Sigmoid colon (tissue), 7 donors: Measurements from ENCODE around the gene FARP2. TPM values are rescaled to one million over a fixed set of nuclear protein-coding genes. Genes with fewer than 3 reads are reported as not detected.

Source experiments
- DNase-seq: peaks from one replicate; pipeline ENCODE4 v3.0.0-alpha.2; 2019
- H3K27ac ChIP-seq, 4 donors: fragments of 200-600 bp; sonication (generic); one replicate each; pipeline ENCODE4 v1.5.1; 2016 to 2019; ENCODE audit warnings: mild to moderate bottlenecking in 1 of 4
- H3K27me3 ChIP-seq, 3 donors: fragments of 200-600 bp; sonication (generic); one replicate each; pipeline ENCODE4 v1.5.1; 2019; ENCODE audit warnings: mild to moderate bottlenecking in 1 of 3
- H3K36me3 ChIP-seq, 4 donors: fragments of 200-600 bp; sonication (generic); one replicate each; pipeline ENCODE4 v1.5.1; 2016 to 2019
- H3K4me1 ChIP-seq, 4 donors: fragments of 200-600 bp; sonication (generic); one replicate each; pipeline ENCODE4 v1.5.1; 2017 to 2019
- H3K4me3 ChIP-seq, 4 donors: fragments of 200-600 bp; sonication (generic); one replicate each; pipeline ENCODE4 v1.5.1; 2017 to 2019; ENCODE audit warnings: mild to moderate bottlenecking in 2 of 4, moderate library complexity in 1 of 4
- H3K9me3 ChIP-seq, 4 donors: fragments of 200-600 bp in 3 of 4; sonication (generic) in 3 of 4; one replicate each; pipeline versions ENCODE4 v1.5.1 to v1.6.1; 2013 to 2019
- CTCF ChIP-seq, 4 experiments: fragments of 450-650 bp in 3 of 4; fragments of 200-600 bp in 1 of 4; IDR thresholded peaks; one replicate each; pipeline ENCODE4 v1.5.1; 2016 to 2019; ENCODE audit warnings: antibody characterized with exemption in 4 of 4, mild to moderate bottlenecking in 3 of 4, moderate library complexity in 2 of 4
- EP300 ChIP-seq, 4 donors: sonication (generic); formaldehyde crosslinking; IDR thresholded peaks; one replicate each; pipeline ENCODE4 v1.6.1; 2017; ENCODE audit warnings: antibody characterized with exemption in 4 of 4
- POLR2A ChIP-seq, 2 donors: fragments of 450-650 bp; IDR thresholded peaks; one replicate each; pipeline ENCODE4 v1.6.1; 2016; ENCODE audit warnings: antibody characterized with exemption in 2 of 2, mild to moderate bottlenecking in 2 of 2, moderate library complexity in 2 of 2
- POLR2AphosphoS5 ChIP-seq, 4 donors: sonication (generic); formaldehyde crosslinking; IDR thresholded peaks; one replicate each; pipeline ENCODE4 v1.6.1; 2017; ENCODE audit warnings: antibody characterized with exemption in 4 of 4
- WGBS, 2 donors: extraction: QIAGEN DNeasy Blood & Tissue Kit; methylation state at CpG; one replicate each; pipeline ENCODE4 v1.1.7; 2013; 5-methylcytosine and 5-hydroxymethylcytosine counted together
- intact Hi-C: fragments of 100-400 bp; cut with DNase I; formaldehyde crosslinking; loops from one replicate; pipeline ENCODE4 v1.15.1; 2023
- polyA plus RNA-seq, 3 donors: library from polyadenylated mRNA; stranded (reverse); fragments of 200-250 nt; gene quantifications; one replicate each; pipeline ENCODE4 v1.2.3, GENCODE V29; 2013
- total RNA-seq, 4 donors: library from RNA; depleted of rRNA; stranded (reverse); fragments of >200 nt; gene quantifications; one replicate each; pipeline ENCODE4 v1.1.0, GENCODE V29; 2016
- donor health status: healthy with polysubstance abuse.
- donor health status: Bipolar disorder and iron deficiency.
- donor health status: healthy.

The FARP2 gene
- total and polyA plus RNA-seq, 7 donors: 19.3 to 41.6 (median 28.5) TPM

GRCh38 chr2:241507430-241508239 is 151.6 kb downstream of the FARP2 start:
- H3K9me3 ChIP-seq: no peaks in the 10 kb centered on the region
- TF ChIP-seq POLR2A (IDR thresholded peaks at IDR 0.05) (no peak), EP300 (IDR thresholded peaks at IDR 0.05) (no peak), CTCF (IDR thresholded peaks at IDR 0.05) (peak in 2 of 4 experiments; percentile 17), POLR2AphosphoS5 (IDR thresholded peaks at IDR 0.05) (no peak)
- peak overlapping the region; percentile 65 to 99 (median 76) for H3K4me3 ChIP-seq
- 1 to 2% methylated on average over 67 of the region's 67 CpGs for WGBS, 2 donors
- H3K36me3 ChIP-seq: no peaks in the 10 kb centered on the region
- intact Hi-C loops: loop anchor here (1.0 to 5.0 kb wide), 5 partner anchors 51 to 195 kb away; partner anchors contain the start of genes ATG4B, BOK, FARP2 and ING5
- peak overlapping the region; percentile 82 to 91 (median 90) for H3K27ac ChIP-seq
- H3K4me1 ChIP-seq: peaks cover 0 to 43% (median 40%) of the 10 kb centered on the region in 4 donors
- H3K27me3 ChIP-seq: no peaks in the 10 kb centered on the region
- DNase-seq: no peak

DNA sequence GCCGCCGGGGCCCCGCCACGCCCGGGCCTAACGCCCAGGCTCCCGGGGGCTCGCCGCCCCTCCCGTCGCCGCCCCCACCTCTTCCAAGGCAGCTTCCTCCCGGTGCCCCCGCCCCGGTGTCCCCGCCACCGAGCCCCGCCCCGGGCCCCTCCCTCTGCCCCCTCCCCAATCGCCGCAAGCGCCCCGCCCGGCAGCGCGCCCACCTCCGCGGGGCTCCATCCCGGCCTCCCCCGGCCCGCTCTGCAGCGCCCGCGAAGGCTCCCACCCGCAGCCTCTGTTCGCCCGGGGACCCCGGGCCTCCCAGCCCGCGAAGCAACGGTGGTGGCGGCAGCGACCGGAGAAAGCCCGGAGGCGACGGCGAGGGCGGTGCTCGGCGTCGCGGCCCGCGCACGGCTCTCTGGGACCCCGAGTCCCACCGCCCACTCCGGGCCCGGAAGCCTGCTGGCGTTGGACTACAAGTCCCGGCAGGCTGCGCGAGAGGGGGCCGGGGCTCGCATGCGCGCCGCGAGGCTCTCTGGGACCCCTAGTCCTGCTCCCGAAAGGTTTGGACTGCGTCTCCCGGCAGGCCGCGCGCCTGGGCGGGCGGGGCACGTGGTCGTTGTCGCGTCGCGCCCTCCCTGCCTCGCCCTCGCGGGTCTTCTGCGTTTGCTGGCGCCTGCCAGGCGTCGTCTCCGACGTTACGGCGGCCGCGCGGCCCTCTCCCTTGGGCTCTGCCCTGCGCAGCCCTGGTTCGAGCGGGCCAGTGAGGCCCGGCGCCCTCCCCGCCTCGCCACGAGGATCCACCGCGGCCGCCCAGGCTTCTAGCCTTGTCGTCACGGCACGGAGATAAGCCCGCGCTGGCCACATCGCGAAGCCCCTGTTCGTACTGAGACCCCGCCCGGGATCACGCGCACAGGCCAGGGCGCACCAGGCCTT is 152.4 kb downstream of the FARP2 start, which contains the start of gene STK25:
Gene STK25, minus strand, starts transcription at position 345 of the 915 bp plus-strand sequence. CDS start 549 bp downstream, outside the sequence.
- H3K36me3 ChIP-seq: no peaks in the 10 kb centered on the region
- intact Hi-C loops: loop anchor here (1.0 to 5.0 kb wide), 5 partner anchors 50 to 194 kb away; partner anchors contain the start of genes ATG4B, BOK, FARP2 and ING5
- H3K4me3 ChIP-seq: peak within 1 kb of the TSS; percentile 65 to 99 (median 76)
- H3K27ac ChIP-seq: peak within 1 kb of the TSS; percentile 82 to 91 (median 90)
- H3K27me3 ChIP-seq: no peaks in the 10 kb centered on the region
- H3K9me3 ChIP-seq: no peaks in the 10 kb centered on the region
- TF ChIP-seq POLR2AphosphoS5 (IDR thresholded peaks at IDR 0.05) (peak; percentile 52 to 87 (median 84)), POLR2A (IDR thresholded peaks at IDR 0.05) (peak in 1 of 2 donors; percentile 29), CTCF (IDR thresholded peaks at IDR 0.05) (peak in 1 of 4 experiments; percentile 2), EP300 (IDR thresholded peaks at IDR 0.05) (peak in 1 of 4 donors; percentile 38)
- 1% methylated on average over 121 to 122 of the region's 122 CpGs for WGBS, 2 donors
- DNase-seq: peak; percentile 99
- H3K4me1 ChIP-seq: peaks cover 0 to 43% (median 40%) of the 10 kb centered on the region in 4 donors

- H3K9me3 ChIP-seq: no peaks in the 10 kb centered on the region
- peak overlapping the region; percentile 82 to 91 (median 90) for H3K27ac ChIP-seq
- H3K36me3 ChIP-seq: no peaks in the 10 kb centered on the region
- no peaks in the 10 kb centered on the region for H3K27me3 ChIP-seq
- 17 to 27% methylated on average over 24 of the region's 24 CpGs for WGBS, 2 donors
- TF ChIP-seq POLR2AphosphoS5 (IDR thresholded peaks at IDR 0.05) (no peak), EP300 (IDR thresholded peaks at IDR 0.05) (no peak), CTCF (IDR thresholded peaks at IDR 0.05) (no peak), POLR2A (IDR thresholded peaks at IDR 0.05) (no peak)
- H3K4me1 ChIP-seq: peaks cover 0 to 43% (median 40%) of the 10 kb centered on the region in 4 donors
- intact Hi-C loops: loop anchor here (2.0 to 5.0 kb wide), 3 partner anchors 102 to 193 kb away; partner anchors contain the start of genes FARP2 and ING5
- no peak for DNase-seq
- H3K4me3 ChIP-seq: peak overlapping the region; percentile 47 to 99 (median 72)
Observed at GRCh38 chr2:241509155-241509784, 153.2 kb downstream of the FARP2 start.

DNA sequence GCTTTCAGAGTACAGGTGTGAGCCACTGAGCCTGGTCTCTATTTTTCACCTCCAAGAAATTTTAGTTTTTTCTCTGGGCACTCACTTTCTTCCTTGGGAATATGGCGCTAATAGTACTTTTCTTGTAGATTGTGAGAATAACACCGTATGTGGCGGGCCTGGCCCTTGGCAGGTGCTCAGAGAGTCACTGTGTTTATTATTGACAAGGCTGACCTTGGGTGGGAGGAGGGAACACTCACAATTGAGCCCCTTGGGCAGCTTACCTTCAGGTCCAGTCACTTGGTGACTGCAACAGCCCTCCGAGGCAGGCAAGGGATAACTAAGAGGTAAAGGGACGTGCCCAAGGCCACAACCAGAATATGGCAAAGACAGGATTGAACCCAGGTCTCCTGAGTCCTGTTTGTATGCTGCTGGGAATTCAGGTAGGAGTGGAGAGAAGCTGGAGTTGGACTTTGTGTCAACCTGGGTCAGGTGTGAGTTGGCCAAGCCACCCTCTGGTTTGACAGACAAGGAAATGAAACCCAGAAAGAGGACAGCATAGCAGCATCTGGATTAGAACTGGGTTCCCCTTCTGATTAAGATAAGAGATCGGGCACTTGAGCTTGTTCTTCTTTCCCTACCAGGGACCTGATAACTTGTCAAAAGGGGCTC is 155.1 kb downstream of the FARP2 start:
- H3K27me3 ChIP-seq: no peaks in the 10 kb centered on the region
- no peaks in the 10 kb centered on the region for H3K9me3 ChIP-seq
- H3K4me1 ChIP-seq: peaks cover 0 to 29% (median 27%) of the 10 kb centered on the region in 4 donors
- TF ChIP-seq CTCF (IDR thresholded peaks at IDR 0.05) (no peak), POLR2A (IDR thresholded peaks at IDR 0.05) (no peak), POLR2AphosphoS5 (IDR thresholded peaks at IDR 0.05) (no peak), EP300 (IDR thresholded peaks at IDR 0.05) (no peak)
- intact Hi-C loops: no loop called here
- H3K36me3 ChIP-seq: no peaks in the 10 kb centered on the region
- DNase-seq: no peak
- 93 to 95% methylated on average over 6 of the region's 6 CpGs for WGBS, 2 donors
- H3K4me3 ChIP-seq: no peak overlapping the region
- H3K27ac ChIP-seq: no peak overlapping the region
